ENCODE measurements around the gene ZNF277. TPM values are rescaled to one million over a fixed set of nuclear protein-coding genes. Genes with fewer than 3 reads are reported as not detected.

Gene ZNF277
- total RNA-seq, 4 donors from 2014 or later = 14.4 to 44.9 (median 21.4) TPM

- no peak overlapping the region for H3K27ac ChIP-seq
- no peaks in the 10 kb centered on the region for H3K4me1 ChIP-seq
- intact Hi-C loops (cut with DNase I; ENCODE audit: low total_unique reads) = no loop called here
- TF ChIP-seq POLR2A (IDR thresholded peaks at IDR 0.05) = no peak
- no peak for TF ChIP-seq CTCF (IDR thresholded peaks at IDR 0.05)
- no peaks in the 10 kb centered on the region for H3K9me3 ChIP-seq
- H3K36me3 ChIP-seq = no peaks in the 10 kb centered on the region
- no peak overlapping the region for H3K4me3 ChIP-seq
- no peak for DNase-seq
- H3K27me3 ChIP-seq = no peaks in the 10 kb centered on the region
Measured at GRCh38 chr7:112350585-112350984, 144.1 kb downstream of the ZNF277 start.

- TF ChIP-seq POLR2A (IDR thresholded peaks at IDR 0.05) (no peak), CTCF (IDR thresholded peaks at IDR 0.05) (no peak)
- Histone ChIP-seq H3K27ac (no peak overlapping the region), H3K4me3 (no peak overlapping the region)
Measured at GRCh38 chr7:112356596-112356995, 150.1 kb downstream of the ZNF277 start.

GRCh38 chr7:112357136-112357535 is 150.6 kb downstream of the ZNF277 start:
- intact Hi-C loops (cut with DNase I; ENCODE audit: low total_unique reads) = no loop called here
- no peak for DNase-seq
- Histone ChIP-seq H3K27me3 (no peaks in the 10 kb centered on the region), H3K36me3 (no peaks in the 10 kb centered on the region), H3K9me3 (peaks cover 0 to 3% of the 10 kb centered on the region in 2 donors), H3K4me1 (no peaks in the 10 kb centered on the region), H3K27ac (no peak overlapping the region), H3K4me3 (no peak overlapping the region)
- no peak for TF ChIP-seq POLR2A (IDR thresholded peaks at IDR 0.05)
- TF ChIP-seq CTCF (IDR thresholded peaks at IDR 0.05) = no peak

More at GRCh38 chr7:112356596-112356995, 150.1 kb downstream of the ZNF277 start:
- DNase-seq = no peak
- no peaks in the 10 kb centered on the region for H3K36me3 ChIP-seq
- H3K27me3 ChIP-seq = no peaks in the 10 kb centered on the region
- peaks cover 0 to 3% of the 10 kb centered on the region in 2 donors for H3K9me3 ChIP-seq
- no peaks in the 10 kb centered on the region for H3K4me1 ChIP-seq
- intact Hi-C loops (cut with DNase I; ENCODE audit: low total_unique reads) = no loop called here

- no peak for DNase-seq
- Histone ChIP-seq H3K27me3 (no peaks in the 10 kb centered on the region), H3K9me3 (peaks cover 0 to 3% of the 10 kb centered on the region in 2 donors), H3K36me3 (no peaks in the 10 kb centered on the region), H3K4me1 (no peaks in the 10 kb centered on the region), H3K27ac (no peak overlapping the region), H3K4me3 (no peak overlapping the region)
- intact Hi-C loops (cut with DNase I; ENCODE audit: low total_unique reads) = no loop called here
- TF ChIP-seq CTCF (IDR thresholded peaks at IDR 0.05) (no peak), POLR2A (IDR thresholded peaks at IDR 0.05) (no peak)
Measured at GRCh38 chr7:112358513-112358912, 152.0 kb downstream of the ZNF277 start.

GRCh38 chr7:112359086-112359485 is 152.6 kb downstream of the ZNF277 start:
- no peaks in the 10 kb centered on the region for H3K27me3 ChIP-seq
- TF ChIP-seq POLR2A (IDR thresholded peaks at IDR 0.05) (no peak), CTCF (IDR thresholded peaks at IDR 0.05) (no peak)
- H3K9me3 ChIP-seq = peaks cover 0 to 3% of the 10 kb centered on the region in 2 donors
- intact Hi-C loops (cut with DNase I; ENCODE audit: low total_unique reads) = no loop called here
- H3K4me1 ChIP-seq = no peaks in the 10 kb centered on the region
- H3K36me3 ChIP-seq = no peaks in the 10 kb centered on the region
- H3K27ac ChIP-seq = no peak overlapping the region
- DNase-seq = no peak
- no peak overlapping the region for H3K4me3 ChIP-seq
